ENCODE measurements around the gene OSGIN1.

DNA sequence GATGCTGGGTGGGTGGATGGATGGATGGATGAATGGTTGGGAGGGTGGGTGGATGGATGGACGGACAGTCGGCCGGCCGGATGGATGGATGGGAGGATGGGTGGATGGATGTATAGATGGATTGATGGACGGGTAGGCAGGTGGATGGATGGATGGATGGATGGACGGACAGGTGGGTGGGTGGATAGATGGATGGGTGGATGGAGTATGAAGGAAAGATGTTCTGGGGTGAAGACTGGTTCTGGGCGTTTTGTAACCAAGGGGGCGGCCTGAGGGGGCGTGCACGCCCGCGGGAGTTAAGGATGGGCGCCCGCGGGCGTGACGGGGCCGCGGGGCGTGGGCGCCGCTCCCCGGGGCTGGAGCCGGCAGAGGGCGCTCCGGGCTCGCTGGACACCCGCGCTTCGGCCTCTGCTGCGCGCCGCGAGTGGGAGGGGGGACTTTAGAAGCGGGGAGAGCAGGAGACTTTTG is 14.8 kb downstream of the OSGIN1 start, which contains the start of gene NECAB2:
- TF ChIP-seq, protein P1, sequence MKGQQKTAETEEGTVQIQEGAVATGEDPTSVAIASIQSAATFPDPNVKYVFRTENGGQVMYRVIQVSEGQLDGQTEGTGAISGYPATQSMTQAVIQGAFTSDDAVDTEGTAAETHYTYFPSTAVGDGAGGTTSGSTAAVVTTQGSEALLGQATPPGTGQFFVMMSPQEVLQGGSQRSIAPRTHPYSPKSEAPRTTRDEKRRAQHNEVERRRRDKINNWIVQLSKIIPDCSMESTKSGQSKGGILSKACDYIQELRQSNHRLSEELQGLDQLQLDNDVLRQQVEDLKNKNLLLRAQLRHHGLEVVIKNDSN (CRISPR knock-in tag; IDR thresholded peaks at IDR 0.05): no peak
- TF ChIP-seq, protein P2, sequence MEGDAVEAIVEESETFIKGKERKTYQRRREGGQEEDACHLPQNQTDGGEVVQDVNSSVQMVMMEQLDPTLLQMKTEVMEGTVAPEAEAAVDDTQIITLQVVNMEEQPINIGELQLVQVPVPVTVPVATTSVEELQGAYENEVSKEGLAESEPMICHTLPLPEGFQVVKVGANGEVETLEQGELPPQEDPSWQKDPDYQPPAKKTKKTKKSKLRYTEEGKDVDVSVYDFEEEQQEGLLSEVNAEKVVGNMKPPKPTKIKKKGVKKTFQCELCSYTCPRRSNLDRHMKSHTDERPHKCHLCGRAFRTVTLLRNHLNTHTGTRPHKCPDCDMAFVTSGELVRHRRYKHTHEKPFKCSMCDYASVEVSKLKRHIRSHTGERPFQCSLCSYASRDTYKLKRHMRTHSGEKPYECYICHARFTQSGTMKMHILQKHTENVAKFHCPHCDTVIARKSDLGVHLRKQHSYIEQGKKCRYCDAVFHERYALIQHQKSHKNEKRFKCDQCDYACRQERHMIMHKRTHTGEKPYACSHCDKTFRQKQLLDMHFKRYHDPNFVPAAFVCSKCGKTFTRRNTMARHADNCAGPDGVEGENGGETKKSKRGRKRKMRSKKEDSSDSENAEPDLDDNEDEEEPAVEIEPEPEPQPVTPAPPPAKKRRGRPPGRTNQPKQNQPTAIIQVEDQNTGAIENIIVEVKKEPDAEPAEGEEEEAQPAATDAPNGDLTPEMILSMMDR (IDR thresholded peaks at IDR 0.05): peak; percentile 39
- TF ChIP-seq TCF7 (CRISPR knock-in tag; IDR thresholded peaks at IDR 0.05; ENCODE audit: low read depth): no peak
- TF ChIP-seq ZNF263 (CRISPR knock-in tag; IDR thresholded peaks at IDR 0.05; ENCODE audit: low read depth): no peak
- no peak for TF ChIP-seq SP1 (CRISPR knock-in tag; conservative IDR thresholded peaks at IDR 0.05)
- TF ChIP-seq PRRX2 (CRISPR knock-in tag; IDR thresholded peaks at IDR 0.05): no peak
- TF ChIP-seq, protein P3, sequence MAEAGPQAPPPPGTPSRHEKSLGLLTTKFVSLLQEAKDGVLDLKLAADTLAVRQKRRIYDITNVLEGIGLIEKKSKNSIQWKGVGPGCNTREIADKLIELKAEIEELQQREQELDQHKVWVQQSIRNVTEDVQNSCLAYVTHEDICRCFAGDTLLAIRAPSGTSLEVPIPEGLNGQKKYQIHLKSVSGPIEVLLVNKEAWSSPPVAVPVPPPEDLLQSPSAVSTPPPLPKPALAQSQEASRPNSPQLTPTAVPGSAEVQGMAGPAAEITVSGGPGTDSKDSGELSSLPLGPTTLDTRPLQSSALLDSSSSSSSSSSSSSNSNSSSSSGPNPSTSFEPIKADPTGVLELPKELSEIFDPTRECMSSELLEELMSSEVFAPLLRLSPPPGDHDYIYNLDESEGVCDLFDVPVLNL (CRISPR knock-in tag; IDR thresholded peaks at IDR 0.05; ENCODE audit: borderline replicate concordance, low read depth): no peak
- TF ChIP-seq NFYB (CRISPR knock-in tag; conservative IDR thresholded peaks at IDR 0.05; ENCODE audit: low read depth): no peak
- TF ChIP-seq SMAD3 (CRISPR knock-in tag; IDR thresholded peaks at IDR 0.05; ENCODE audit: borderline replicate concordance): no peak
- TF ChIP-seq, protein P4, sequence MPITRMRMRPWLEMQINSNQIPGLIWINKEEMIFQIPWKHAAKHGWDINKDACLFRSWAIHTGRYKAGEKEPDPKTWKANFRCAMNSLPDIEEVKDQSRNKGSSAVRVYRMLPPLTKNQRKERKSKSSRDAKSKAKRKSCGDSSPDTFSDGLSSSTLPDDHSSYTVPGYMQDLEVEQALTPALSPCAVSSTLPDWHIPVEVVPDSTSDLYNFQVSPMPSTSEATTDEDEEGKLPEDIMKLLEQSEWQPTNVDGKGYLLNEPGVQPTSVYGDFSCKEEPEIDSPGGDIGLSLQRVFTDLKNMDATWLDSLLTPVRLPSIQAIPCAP (CRISPR knock-in tag; IDR thresholded peaks at IDR 0.05): no peak
- TF ChIP-seq, protein P5, sequence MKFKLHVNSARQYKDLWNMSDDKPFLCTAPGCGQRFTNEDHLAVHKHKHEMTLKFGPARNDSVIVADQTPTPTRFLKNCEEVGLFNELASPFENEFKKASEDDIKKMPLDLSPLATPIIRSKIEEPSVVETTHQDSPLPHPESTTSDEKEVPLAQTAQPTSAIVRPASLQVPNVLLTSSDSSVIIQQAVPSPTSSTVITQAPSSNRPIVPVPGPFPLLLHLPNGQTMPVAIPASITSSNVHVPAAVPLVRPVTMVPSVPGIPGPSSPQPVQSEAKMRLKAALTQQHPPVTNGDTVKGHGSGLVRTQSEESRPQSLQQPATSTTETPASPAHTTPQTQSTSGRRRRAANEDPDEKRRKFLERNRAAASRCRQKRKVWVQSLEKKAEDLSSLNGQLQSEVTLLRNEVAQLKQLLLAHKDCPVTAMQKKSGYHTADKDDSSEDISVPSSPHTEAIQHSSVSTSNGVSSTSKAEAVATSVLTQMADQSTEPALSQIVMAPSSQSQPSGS (CRISPR knock-in tag; IDR thresholded peaks at IDR 0.05; ENCODE audit: borderline replicate concordance, low read depth): no peak
- no peak for TF ChIP-seq MYBL2 (CRISPR knock-in tag; IDR thresholded peaks at IDR 0.05)
- TF ChIP-seq, protein P6, sequence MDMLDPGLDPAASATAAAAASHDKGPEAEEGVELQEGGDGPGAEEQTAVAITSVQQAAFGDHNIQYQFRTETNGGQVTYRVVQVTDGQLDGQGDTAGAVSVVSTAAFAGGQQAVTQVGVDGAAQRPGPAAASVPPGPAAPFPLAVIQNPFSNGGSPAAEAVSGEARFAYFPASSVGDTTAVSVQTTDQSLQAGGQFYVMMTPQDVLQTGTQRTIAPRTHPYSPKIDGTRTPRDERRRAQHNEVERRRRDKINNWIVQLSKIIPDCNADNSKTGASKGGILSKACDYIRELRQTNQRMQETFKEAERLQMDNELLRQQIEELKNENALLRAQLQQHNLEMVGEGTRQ (CRISPR knock-in tag; IDR thresholded peaks at IDR 0.05): no peak

Data from WTC11 (cell line).